Calu3 (cell line): ENCODE results near the gene DDX46. TPM values are rescaled to one million over a fixed set of nuclear protein-coding genes. Genes with fewer than 3 reads are reported as not detected.

ENCODE experiments used
- BruUV-seq: library from RNA; stranded (reverse); fragments of 400-500 nt; replicated peaks from 2 replicates; lab custom pipeline; 2021; lab: Mats Ljungman, UMichigan
- CTCF ChIA-PET: fragments of 300-600 bp; sonication (Branson Sonifier 250); formaldehyde crosslinking; loops from one replicate; lab custom pipeline; 2022; ENCODE audit warnings: antibody characterized with exemption; lab: Charles Lee
- DNase-seq: peaks from one replicate; pipeline ENCODE4 v3.0.0; 2022
- H3K27ac Mint-ChIP-seq: one replicate; pipeline ENCODE4 v1.8.0; 2022; ENCODE audit warnings: mixed read lengths; ENCODE audit not compliant: unreplicated experiment
- H3K27me3 Mint-ChIP-seq: one replicate; pipeline ENCODE4 v1.8.0; 2022; ENCODE audit warnings: mixed read lengths; ENCODE audit not compliant: unreplicated experiment
- H3K36me3 Mint-ChIP-seq: one replicate; pipeline ENCODE4 v1.8.0; 2022; ENCODE audit warnings: mild to moderate bottlenecking, moderate library complexity, mixed read lengths; ENCODE audit not compliant: insufficient read depth, unreplicated experiment
- H3K4me1 Mint-ChIP-seq: one replicate; pipeline ENCODE4 v1.8.0; 2022; ENCODE audit warnings: mild to moderate bottlenecking, low read depth, mixed read lengths; ENCODE audit not compliant: unreplicated experiment
- H3K4me3 Mint-ChIP-seq: one replicate; pipeline ENCODE4 v1.8.0; 2022; ENCODE audit warnings: mild to moderate bottlenecking, low read depth, moderate library complexity, mixed read lengths; ENCODE audit not compliant: unreplicated experiment
- H3K9me3 Mint-ChIP-seq: one replicate; pipeline ENCODE4 v1.8.0; 2022; ENCODE audit warnings: low read depth, mixed read lengths; ENCODE audit not compliant: unreplicated experiment
- intact Hi-C: fragments of 100-400 bp; cut with micrococcal nuclease; formaldehyde crosslinking; loops from one replicate; pipeline ENCODE4 v1.10.0; 2022; ENCODE audit not compliant: unreplicated experiment
- total RNA-seq: library from RNA; stranded (reverse); gene quantifications from 2 replicates; pipeline ENCODE4 v1.2.3, GENCODE V29; 2022
- TF ChIP-seq, protein P1 (sequence below): fragments of 200-600 bp; IDR thresholded peaks from one replicate; pipeline ENCODE4 v1.8.0; 2022; ENCODE audit warnings: antibody characterized with exemption; ENCODE audit not compliant: unreplicated experiment

The DDX46 gene
- total RNA-seq, 1 experiment from 2014 or later: 95.8 TPM

DNA sequence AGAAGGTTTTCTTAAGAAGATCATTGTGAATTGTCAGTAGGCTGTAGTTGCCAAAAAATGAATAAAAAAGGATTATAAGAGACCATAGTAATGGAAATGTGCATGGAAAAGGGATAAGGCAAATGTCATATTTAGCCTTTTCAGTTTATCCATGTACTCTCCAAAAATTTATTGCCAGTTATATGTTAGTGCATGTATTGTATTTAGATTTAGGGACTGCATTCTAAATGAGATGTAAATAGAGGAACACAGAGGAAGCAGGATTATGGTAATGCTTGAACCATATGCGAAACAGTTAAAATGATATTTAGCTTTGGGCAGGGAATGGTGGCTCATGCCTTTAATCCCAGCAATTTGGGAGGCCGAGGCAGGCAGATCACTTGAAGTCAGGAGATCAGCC is 33.0 kb downstream of the DDX46 start:
- CTCF ChIA-PET: interaction anchor here (0.7 kb wide), 1 partner anchor 34 kb away, joined by 3 read pairs; no protein-coding TSS in a partner anchor
- no TSS peak for BruUV-seq
- Mint-ChIP-seq H3K4me1 (no peaks in the 10 kb centered on the region), H3K36me3 (peaks cover 57% of the 10 kb centered on the region), H3K4me3 (no peak overlapping the region), H3K27ac (no peak overlapping the region), H3K27me3 (no peaks in the 10 kb centered on the region), H3K9me3 (no peaks in the 10 kb centered on the region)
- DNase-seq: no peak
- TF ChIP-seq, protein P1, sequence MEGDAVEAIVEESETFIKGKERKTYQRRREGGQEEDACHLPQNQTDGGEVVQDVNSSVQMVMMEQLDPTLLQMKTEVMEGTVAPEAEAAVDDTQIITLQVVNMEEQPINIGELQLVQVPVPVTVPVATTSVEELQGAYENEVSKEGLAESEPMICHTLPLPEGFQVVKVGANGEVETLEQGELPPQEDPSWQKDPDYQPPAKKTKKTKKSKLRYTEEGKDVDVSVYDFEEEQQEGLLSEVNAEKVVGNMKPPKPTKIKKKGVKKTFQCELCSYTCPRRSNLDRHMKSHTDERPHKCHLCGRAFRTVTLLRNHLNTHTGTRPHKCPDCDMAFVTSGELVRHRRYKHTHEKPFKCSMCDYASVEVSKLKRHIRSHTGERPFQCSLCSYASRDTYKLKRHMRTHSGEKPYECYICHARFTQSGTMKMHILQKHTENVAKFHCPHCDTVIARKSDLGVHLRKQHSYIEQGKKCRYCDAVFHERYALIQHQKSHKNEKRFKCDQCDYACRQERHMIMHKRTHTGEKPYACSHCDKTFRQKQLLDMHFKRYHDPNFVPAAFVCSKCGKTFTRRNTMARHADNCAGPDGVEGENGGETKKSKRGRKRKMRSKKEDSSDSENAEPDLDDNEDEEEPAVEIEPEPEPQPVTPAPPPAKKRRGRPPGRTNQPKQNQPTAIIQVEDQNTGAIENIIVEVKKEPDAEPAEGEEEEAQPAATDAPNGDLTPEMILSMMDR: no peak
- intact Hi-C loops: no loop called here

GRCh38 chr5:134792286-134792685 is 33.7 kb downstream of the DDX46 start:
- H3K9me3 Mint-ChIP-seq: no peaks in the 10 kb centered on the region
- no peak for DNase-seq
- no peak overlapping the region for H3K27ac Mint-ChIP-seq
- peaks cover 57% of the 10 kb centered on the region for H3K36me3 Mint-ChIP-seq
- no TSS peak for BruUV-seq
- CTCF ChIA-PET: no interaction called here
- TF ChIP-seq, protein P1: no peak
- no peaks in the 10 kb centered on the region for H3K4me1 Mint-ChIP-seq
- H3K4me3 Mint-ChIP-seq: no peak overlapping the region
- intact Hi-C loops: no loop called here
- no peaks in the 10 kb centered on the region for H3K27me3 Mint-ChIP-seq

- Mint-ChIP-seq H3K4me3 (no peak overlapping the region), H3K27me3 (no peaks in the 10 kb centered on the region), H3K36me3 (peaks cover 61% of the 10 kb centered on the region), H3K27ac (no peak overlapping the region), H3K4me1 (no peaks in the 10 kb centered on the region), H3K9me3 (no peaks in the 10 kb centered on the region)
- BruUV-seq: no TSS peak
- TF ChIP-seq, protein P1: no peak
- intact Hi-C loops: no loop called here
- CTCF ChIA-PET: no interaction called here
- DNase-seq: no peak
These were observed 34.5 kb downstream of the DDX46 start for GRCh38 chr5:134793111-134793510.

GRCh38 chr5:134794082-134794481 is 35.5 kb downstream of the DDX46 start:
- Mint-ChIP-seq H3K36me3 (peaks cover 61% of the 10 kb centered on the region), H3K9me3 (no peaks in the 10 kb centered on the region), H3K27me3 (no peaks in the 10 kb centered on the region), H3K27ac (no peak overlapping the region), H3K4me3 (no peak overlapping the region), H3K4me1 (no peaks in the 10 kb centered on the region)
- intact Hi-C loops: no loop called here
- no TSS peak for BruUV-seq
- TF ChIP-seq, protein P1: no peak
- no peak for DNase-seq
- CTCF ChIA-PET: no interaction called here
